GM12865 (cell line): ENCODE data around the gene LMTK3.

Experiments used
- DNase-seq: peaks from one replicate; pipeline ENCODE4 v3.0.0; 2010; ENCODE audit warnings: low read depth
- H3K4me3 ChIP-seq: 2 replicates; pipeline ENCODE4 v1.5.1; 2011; ENCODE audit warnings: mild to moderate bottlenecking, low read depth, low read length, control low read depth
- CTCF ChIP-seq: IDR thresholded peaks from 2 replicates; pipeline ENCODE4 v1.5.1; 2011; ENCODE audit warnings: low read length, control low read depth, low read depth, inconsistent platforms; ENCODE audit not compliant: insufficient read depth; ENCODE audit errors: missing control alignments

LMTK3 gene

GRCh38 chr19:48474084-48474592 is 37.5 kb downstream of the LMTK3 start:
- H3K4me3 ChIP-seq = no peak overlapping the region
- TF ChIP-seq CTCF = no peak
- no peak for DNase-seq

DNA sequence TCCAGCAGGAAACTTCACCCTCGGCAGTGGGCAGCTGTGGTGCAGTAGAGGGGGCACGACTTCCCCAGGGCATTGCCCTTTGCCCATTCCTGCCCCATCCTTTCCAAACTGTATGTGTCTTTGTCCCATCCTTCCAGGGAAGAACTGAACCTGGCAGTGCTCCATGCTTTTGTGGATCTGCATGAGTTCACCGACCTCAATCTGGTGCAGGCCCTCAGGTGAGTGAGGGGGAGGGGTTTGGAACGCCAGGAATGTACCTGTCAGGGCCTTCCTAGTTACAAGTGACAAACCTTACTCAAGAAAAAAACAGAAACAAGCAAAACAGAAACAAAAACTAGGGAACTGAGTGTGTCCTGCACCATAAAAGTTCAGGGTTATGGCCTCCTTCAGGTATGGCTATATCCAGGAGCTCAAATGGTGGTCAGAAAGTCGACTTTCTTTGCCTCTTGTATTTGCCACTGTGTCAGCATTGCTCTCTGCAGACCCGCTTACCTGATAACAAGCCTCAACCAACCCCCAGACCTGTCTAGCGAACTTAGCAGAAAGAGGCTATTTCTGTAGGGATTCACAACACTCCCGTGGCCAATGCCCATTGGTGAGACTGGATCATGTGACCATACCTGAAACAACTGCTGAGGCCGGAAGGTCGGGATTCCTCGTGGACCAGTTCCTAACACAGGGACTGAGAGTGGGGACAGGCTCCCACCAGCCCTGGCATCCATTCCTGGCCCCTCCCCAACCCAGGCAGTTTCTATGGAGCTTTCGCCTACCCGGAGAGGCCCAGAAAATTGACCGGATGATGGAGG is 38.3 kb downstream of the LMTK3 start:
- no peak for TF ChIP-seq CTCF
- H3K4me3 ChIP-seq = no peak overlapping the region
- DNase-seq = no peak

GRCh38 chr19:48471836-48472235 is 39.8 kb downstream of the LMTK3 start:
- H3K4me3 ChIP-seq = no peak overlapping the region
- TF ChIP-seq CTCF = no peak
- DNase-seq = no peak

- no peak for TF ChIP-seq CTCF
- DNase-seq = no peak
- H3K4me3 ChIP-seq = no peak overlapping the region
Measured at GRCh38 chr19:48470856-48471255, 40.8 kb downstream of the LMTK3 start.

DNA sequence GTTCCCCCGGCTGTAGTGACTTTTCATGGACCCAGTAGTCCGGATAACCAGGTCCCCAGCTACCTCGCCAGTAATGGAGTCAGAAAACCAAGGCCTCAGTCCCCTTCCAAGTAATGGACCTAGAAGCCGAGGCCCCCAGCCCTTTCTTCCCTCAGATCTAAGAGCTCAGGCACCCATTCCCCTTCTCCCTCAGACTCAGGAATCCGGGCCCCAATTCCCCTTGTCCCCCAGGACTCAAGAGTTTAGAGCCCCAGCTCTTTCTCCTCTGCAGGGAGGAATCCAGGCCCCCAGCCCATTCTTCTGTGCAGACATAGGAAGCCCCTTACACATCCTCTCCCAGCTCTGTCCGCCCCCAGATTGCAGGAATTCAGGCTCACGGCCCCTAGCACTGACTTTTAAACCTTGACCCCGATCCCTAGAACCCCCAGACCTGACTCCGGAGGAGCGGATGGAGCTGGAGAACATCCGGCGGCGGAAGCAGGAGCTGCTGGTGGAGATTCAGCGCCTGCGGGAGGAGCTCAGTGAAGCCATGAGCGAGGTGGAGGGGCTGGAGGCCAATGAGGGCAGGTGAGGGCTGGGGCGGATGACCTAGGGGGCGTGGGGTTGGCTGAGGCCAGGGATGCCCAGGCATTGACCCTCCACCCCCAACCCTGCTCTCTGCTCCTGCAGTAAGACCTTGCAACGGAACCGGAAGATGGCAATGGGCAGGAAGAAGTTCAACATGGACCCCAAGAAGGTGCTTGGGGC is 41.5 kb downstream of the LMTK3 start:
- no peak for DNase-seq
- no peak for TF ChIP-seq CTCF
- peak overlapping the region; percentile 85 for H3K4me3 ChIP-seq

GRCh38 chr19:48469289-48469881 is 42.2 kb downstream of the LMTK3 start, which contains the start of gene CYTH2:
CYTH2 (plus strand) TSS chr19:48469369; CDS start chr19:48469508, 139 bp downstream.
- no peak for TF ChIP-seq CTCF
- DNase-seq = peak; percentile 83
- peak within 1 kb of the TSS; percentile 85 for H3K4me3 ChIP-seq
